C4-2B (cell line): ENCODE data around the gene CGA.

Source experiments
- H3K27ac ChIP-seq: fragments of 450-650 bp; 2 replicates; pipeline ENCODE4 v1.5.1; 2017
- CTCF ChIP-seq: fragments of 450-650 bp; conservative IDR thresholded peaks from 2 replicates; pipeline ENCODE4 v1.5.1; 2017; ENCODE audit warnings: mild to moderate bottlenecking
- ZFX ChIP-seq: fragments of 450-650 bp; IDR thresholded peaks from 2 replicates; pipeline ENCODE4 v1.6.1; 2017

The CGA gene

GRCh38 chr6:87102151-87102621 is 7.3 kb upstream of the CGA start:
- TF ChIP-seq ZFX (no peak), CTCF (no peak)
- H3K27ac ChIP-seq: no peak overlapping the region

DNA sequence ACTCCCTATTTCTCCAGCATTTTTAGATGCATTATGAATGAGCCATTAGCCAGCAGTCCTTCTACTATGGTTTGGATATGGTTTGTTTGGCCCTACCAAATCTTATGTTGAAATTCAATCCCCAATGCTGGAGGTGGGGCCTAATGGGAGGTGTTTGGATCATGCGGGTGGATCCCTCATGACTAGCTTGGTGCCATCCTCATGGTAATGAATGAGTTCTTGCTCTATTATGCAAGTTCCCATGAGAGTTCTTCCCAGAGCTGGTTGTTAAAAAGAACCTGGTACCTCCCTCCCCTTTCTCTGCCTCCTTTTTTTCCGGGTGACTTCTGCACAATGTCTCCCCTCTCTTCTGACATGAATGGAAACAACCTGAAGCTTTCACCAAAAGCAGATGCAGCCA is 6.2 kb upstream of the CGA start:
- no peak for TF ChIP-seq ZFX
- TF ChIP-seq CTCF: no peak
- no peak overlapping the region for H3K27ac ChIP-seq

DNA sequence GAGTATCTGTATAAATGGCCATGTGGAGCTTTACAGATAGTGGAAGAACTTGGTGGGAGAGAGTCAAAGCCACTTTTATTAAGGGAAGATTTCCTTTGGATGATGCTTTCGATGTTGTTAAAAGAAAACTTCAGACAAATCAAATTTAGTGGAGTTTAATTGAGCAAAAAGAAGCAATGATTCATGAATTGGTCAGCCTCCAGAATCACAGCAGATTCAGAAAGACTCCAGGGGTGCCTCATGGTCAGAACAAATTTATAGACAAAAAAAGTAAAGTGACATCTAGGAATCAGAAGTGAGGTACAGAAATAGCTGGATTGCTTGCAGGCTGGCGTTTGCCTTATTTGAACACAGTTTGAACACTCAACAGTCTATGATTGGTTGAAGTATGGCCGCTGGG is 5.3 kb upstream of the CGA start:
- no peak for TF ChIP-seq CTCF
- no peak for TF ChIP-seq ZFX

DNA sequence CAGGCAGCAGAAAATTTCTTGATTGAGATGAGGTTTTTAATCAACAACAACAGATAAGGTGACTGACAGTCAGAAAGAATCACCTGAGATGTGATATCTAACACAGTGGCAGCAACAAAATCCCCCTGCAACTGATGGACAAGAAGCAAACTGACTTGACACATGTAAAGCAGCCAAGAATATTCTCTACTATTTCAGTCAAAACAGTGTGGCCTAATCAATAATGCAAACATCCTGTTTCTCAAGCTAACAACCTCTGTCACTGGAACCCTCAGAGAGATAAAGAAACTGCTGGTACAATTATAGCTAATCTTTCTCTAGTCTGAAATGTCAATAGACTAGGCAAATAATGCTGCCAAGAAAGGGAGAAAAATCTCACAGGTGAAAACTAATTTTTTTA is 4.6 kb upstream of the CGA start:
- H3K27ac ChIP-seq: no peak overlapping the region
- no peak for TF ChIP-seq ZFX
- TF ChIP-seq CTCF: no peak

More for the DNA sequence above, 5.3 kb upstream of the CGA start:
- H3K27ac ChIP-seq: no peak overlapping the region

DNA sequence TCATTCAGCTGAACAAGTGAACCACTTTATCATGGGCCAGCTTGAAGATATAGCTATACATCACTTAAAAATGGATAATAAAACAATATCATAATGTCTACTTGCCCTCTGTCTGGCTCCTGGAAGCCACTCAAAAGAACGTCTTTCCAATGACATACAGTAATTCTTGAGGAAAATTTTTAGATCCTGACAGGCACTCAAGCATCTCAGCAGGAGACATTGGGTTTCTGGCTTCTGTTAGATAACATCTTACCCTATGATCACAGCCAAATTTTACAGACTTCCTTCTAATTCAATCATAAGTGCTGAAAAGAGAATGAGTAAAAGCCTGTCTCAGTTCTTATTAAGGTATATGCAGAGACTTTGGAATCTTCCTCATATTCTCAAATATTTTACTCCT is 330 bp downstream of the CGA start:
- no peak for TF ChIP-seq ZFX
- no peak for TF ChIP-seq CTCF
- H3K27ac ChIP-seq: no peak overlapping the region

GRCh38 chr6:87093651-87094050 is 1.3 kb downstream of the CGA start:
- TF ChIP-seq ZFX (no peak), CTCF (no peak)
- no peak overlapping the region for H3K27ac ChIP-seq

GRCh38 chr6:87093199-87093598 is 1.7 kb downstream of the CGA start:
- TF ChIP-seq ZFX (no peak), CTCF (no peak)
- H3K27ac ChIP-seq: no peak overlapping the region
